Muscle layer of colon (tissue), 2 donors: ENCODE data around the gene MEGF6.

Experiments used
- H3K27ac ChIP-seq: one replicate; pipeline ENCODE4 v1.7.0; 2013; ENCODE audit warnings: low read depth, mild to moderate bottlenecking, low read length, moderate library complexity
- H3K27me3 ChIP-seq, 2 donors: one replicate each; pipeline ENCODE4 v1.7.0; 2013; ENCODE audit warnings: low read length in 2 of 2, mild to moderate bottlenecking in 2 of 2; ENCODE audit not compliant: insufficient read depth in 2 of 2, control insufficient read depth in 1 of 2
- H3K36me3 ChIP-seq: one replicate; pipeline ENCODE4 v1.7.0; 2013; ENCODE audit warnings: mild to moderate bottlenecking, low read length; ENCODE audit not compliant: insufficient read depth
- H3K4me1 ChIP-seq: one replicate; pipeline ENCODE4 v1.7.0; 2013; ENCODE audit warnings: mild to moderate bottlenecking, low read length; ENCODE audit not compliant: insufficient read depth
- H3K4me3 ChIP-seq, 2 donors: one replicate each; pipeline ENCODE4 v1.7.0; 2013; ENCODE audit warnings: low read length in 2 of 2, low read depth in 1 of 2, mild to moderate bottlenecking in 1 of 2, moderate library complexity in 1 of 2
- H3K9ac ChIP-seq: one replicate; pipeline ENCODE4 v1.7.0; 2013; ENCODE audit warnings: low read length
- H3K9me3 ChIP-seq: one replicate; pipeline ENCODE4 v1.7.0; 2013; ENCODE audit warnings: mild to moderate bottlenecking, low read length
- donor health status: abdominal sarcoma.
- donor health status: Adenocarcinoma of cecum.

Gene MEGF6

GRCh38 chr1:3571263-3571662 is 40.0 kb downstream of the MEGF6 start:
- H3K4me1 ChIP-seq, result peaks cover 3% of the 10 kb centered on the region
- H3K27me3 ChIP-seq, result no peaks in the 10 kb centered on the region
- no peaks in the 10 kb centered on the region for H3K9me3 ChIP-seq
- H3K27ac ChIP-seq, result no peak overlapping the region
- no peaks in the 10 kb centered on the region for H3K36me3 ChIP-seq
- no peak overlapping the region for H3K4me3 ChIP-seq
- no peak overlapping the region for H3K9ac ChIP-seq

GRCh38 chr1:3570066-3570986 is 41.0 kb downstream of the MEGF6 start:
- Histone ChIP-seq H3K4me3 (no peak overlapping the region), H3K9me3 (no peaks in the 10 kb centered on the region), H3K36me3 (no peaks in the 10 kb centered on the region), H3K27me3 (peaks cover 0 to 4% of the 10 kb centered on the region in 2 donors), H3K4me1 (peaks cover 3% of the 10 kb centered on the region), H3K27ac (no peak overlapping the region), H3K9ac (no peak overlapping the region)

GRCh38 chr1:3569436-3569835 is 41.9 kb downstream of the MEGF6 start:
- Histone ChIP-seq H3K27ac (no peak overlapping the region), H3K36me3 (no peaks in the 10 kb centered on the region), H3K27me3 (peaks cover 0 to 10% of the 10 kb centered on the region in 2 donors), H3K9me3 (no peaks in the 10 kb centered on the region), H3K9ac (no peak overlapping the region), H3K4me3 (no peak overlapping the region), H3K4me1 (peaks cover 3% of the 10 kb centered on the region)

GRCh38 chr1:3568815-3569435 is 42.4 kb downstream of the MEGF6 start:
- Histone ChIP-seq H3K4me3 (no peak overlapping the region), H3K27ac (no peak overlapping the region), H3K4me1 (peaks cover 3% of the 10 kb centered on the region), H3K9me3 (no peaks in the 10 kb centered on the region), H3K9ac (no peak overlapping the region), H3K36me3 (no peaks in the 10 kb centered on the region), H3K27me3 (peaks cover 0 to 10% of the 10 kb centered on the region in 2 donors)

- Histone ChIP-seq H3K9ac (no peak overlapping the region), H3K27ac (no peak overlapping the region), H3K9me3 (no peaks in the 10 kb centered on the region), H3K4me1 (no peaks in the 10 kb centered on the region), H3K4me3 (no peak overlapping the region), H3K27me3 (peaks cover 0 to 10% of the 10 kb centered on the region in 2 donors), H3K36me3 (no peaks in the 10 kb centered on the region)
These were observed 44.1 kb downstream of the MEGF6 start for GRCh38 chr1:3566951-3567804.

GRCh38 chr1:3566003-3566885 is 45.1 kb downstream of the MEGF6 start:
- Histone ChIP-seq H3K27me3 (peaks cover 0 to 10% of the 10 kb centered on the region in 2 donors), H3K9me3 (no peaks in the 10 kb centered on the region), H3K36me3 (no peaks in the 10 kb centered on the region), H3K9ac (no peak overlapping the region), H3K27ac (no peak overlapping the region), H3K4me3 (no peak overlapping the region), H3K4me1 (no peaks in the 10 kb centered on the region)

GRCh38 chr1:3564921-3565831 is 46.1 kb downstream of the MEGF6 start:
- H3K9ac ChIP-seq, result no peak overlapping the region
- H3K4me3 ChIP-seq, result no peak overlapping the region
- no peaks in the 10 kb centered on the region for H3K9me3 ChIP-seq
- no peak overlapping the region for H3K27ac ChIP-seq
- H3K27me3 ChIP-seq, result peaks cover 0 to 10% of the 10 kb centered on the region in 2 donors
- no peaks in the 10 kb centered on the region for H3K36me3 ChIP-seq
- no peaks in the 10 kb centered on the region for H3K4me1 ChIP-seq

- Histone ChIP-seq H3K27me3 (peaks cover 0 to 10% of the 10 kb centered on the region in 2 donors), H3K4me1 (no peaks in the 10 kb centered on the region), H3K4me3 (no peak overlapping the region), H3K9ac (no peak overlapping the region), H3K27ac (no peak overlapping the region), H3K36me3 (no peaks in the 10 kb centered on the region), H3K9me3 (no peaks in the 10 kb centered on the region)
These were observed 47.7 kb downstream of the MEGF6 start for GRCh38 chr1:3563610-3564009.

- Histone ChIP-seq H3K27ac (no peak overlapping the region), H3K27me3 (peaks cover 0 to 10% of the 10 kb centered on the region in 2 donors), H3K36me3 (no peaks in the 10 kb centered on the region), H3K9ac (no peak overlapping the region), H3K9me3 (no peaks in the 10 kb centered on the region), H3K4me1 (no peaks in the 10 kb centered on the region), H3K4me3 (no peak overlapping the region)
These were observed 48.2 kb downstream of the MEGF6 start for GRCh38 chr1:3563125-3563524.

- no peaks in the 10 kb centered on the region for H3K4me1 ChIP-seq
These were observed 48.6 kb downstream of the MEGF6 start for GRCh38 chr1:3562712-3563111.

More at GRCh38 chr1:3562712-3563111, 48.6 kb downstream of the MEGF6 start:
- Histone ChIP-seq H3K4me3 (no peak overlapping the region), H3K9me3 (no peaks in the 10 kb centered on the region), H3K9ac (no peak overlapping the region), H3K36me3 (no peaks in the 10 kb centered on the region), H3K27me3 (peaks cover 0 to 10% of the 10 kb centered on the region in 2 donors), H3K27ac (no peak overlapping the region)
